T47D (cell line): ENCODE measurements around the gene RBM23.
"Not testable (repeated sequence)": the region's sequence is repeated elsewhere in the genome, so short reads cannot be mapped to it uniquely, and the experiment has no call there.

Source experiments
- DNase-seq, 2 experiments: peaks; one replicate each; pipeline versions ENCODE4 v3.0.0 to v3.0.0-alpha.2; 2011 to 2012; ENCODE audit warnings: low read depth in 1 of 2, low spot score in 1 of 2
- JUND ChIP-seq: IDR thresholded peaks from 2 replicates; pipeline ENCODE4 v1.6.1; 2012; ENCODE audit warnings: low read depth
- in situ Hi-C: cut with HindIII; loops from 2 replicates; pipeline ENCODE4 v1.10.0; 2016; ENCODE audit warnings: low sequenced_read_pairs, low pct_unique_long_range_greater_than_20kb

The RBM23 gene

DNA sequence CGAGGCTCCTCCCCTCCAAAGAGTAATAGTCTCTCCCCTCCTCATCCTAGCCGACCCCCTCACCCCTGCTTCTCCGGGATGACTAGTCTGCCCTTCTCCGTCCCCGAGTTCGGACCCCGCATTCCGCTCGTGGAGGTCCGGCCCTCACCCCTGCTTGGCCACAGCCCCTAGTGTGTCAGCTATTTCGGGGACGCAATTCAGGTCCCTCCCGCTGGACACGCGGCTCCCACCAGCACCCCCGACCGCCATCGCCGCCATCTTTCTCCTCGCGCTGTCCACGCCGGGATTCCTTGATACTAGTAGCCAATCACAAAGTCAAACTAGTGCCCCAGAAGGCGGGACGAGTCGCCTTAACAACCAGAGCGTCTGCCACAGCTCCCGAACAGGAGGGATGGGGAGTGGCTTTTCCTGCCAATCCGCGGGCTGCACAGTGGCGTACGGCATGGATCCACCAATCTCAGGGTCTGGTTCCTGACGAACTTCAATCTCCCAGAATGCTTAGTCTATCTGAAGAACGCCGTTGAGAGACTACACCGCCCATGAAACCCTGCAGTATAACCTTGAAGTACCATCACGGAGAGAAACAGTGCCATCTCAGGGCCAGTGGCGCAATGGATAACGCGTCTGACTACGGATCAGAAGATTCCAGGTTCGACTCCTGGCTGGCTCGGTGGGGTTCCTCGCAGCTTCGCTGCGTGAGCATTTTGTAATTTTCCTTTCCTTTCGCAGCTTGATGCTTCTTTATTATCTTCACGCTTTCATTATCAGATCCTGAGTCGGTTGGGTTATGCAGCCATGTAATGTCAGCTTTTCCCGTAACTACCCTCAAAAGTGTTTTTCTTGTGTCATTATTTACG lies 10.4 kb upstream of the RBM23 start, which contains the start of gene PRMT5:
Gene PRMT5 (minus strand): TSS at position 273 of the 857 bp plus-strand sequence. CDS start 15 bp downstream, at position 258.
- in situ Hi-C loops = no loop called here
- DNase-seq = peak; percentile 83 to 98
- TF ChIP-seq JUND = no peak

DNA sequence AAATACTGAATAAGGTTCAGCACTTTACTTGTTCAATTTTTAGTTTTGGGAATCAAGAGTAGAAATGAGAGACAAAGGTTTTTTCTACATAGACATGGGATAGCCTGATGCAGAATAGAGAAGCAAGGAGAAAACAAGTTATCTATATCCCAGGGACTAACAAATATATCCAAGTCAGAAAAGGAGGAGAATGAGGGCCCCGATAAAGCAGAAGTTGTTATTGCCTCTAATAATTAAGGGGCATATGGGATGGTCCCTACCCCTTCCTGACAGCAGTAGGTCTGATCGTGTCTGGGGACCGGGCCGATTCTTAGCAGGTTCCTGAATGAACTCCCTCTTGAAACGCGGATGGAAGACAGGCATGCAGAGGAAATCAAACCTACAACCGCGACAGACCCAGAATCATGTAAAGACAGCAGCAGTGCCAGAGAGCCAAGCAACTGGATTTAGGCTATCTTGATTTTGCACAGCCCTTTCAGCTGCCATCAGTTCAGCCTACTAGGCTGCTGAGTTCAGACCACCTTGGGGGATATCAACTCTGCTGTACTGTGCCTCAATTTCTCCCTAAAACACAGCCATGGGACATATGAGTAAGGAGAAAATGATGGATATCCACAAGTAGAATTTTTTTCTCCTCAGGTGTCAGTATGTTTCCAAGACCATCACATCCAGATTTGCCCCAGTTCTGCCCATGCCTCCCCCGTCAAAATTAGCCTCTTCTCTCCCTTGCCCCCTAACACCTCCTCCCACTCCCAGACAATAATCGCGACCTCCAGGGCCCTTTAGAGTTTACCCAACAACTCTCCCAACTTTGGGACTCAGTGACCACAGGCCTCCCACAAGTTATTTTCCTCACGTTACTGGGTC lies 9.5 kb upstream of the RBM23 start:
- no peak for DNase-seq
- in situ Hi-C loops = no loop called here
- no peak for TF ChIP-seq JUND

DNA sequence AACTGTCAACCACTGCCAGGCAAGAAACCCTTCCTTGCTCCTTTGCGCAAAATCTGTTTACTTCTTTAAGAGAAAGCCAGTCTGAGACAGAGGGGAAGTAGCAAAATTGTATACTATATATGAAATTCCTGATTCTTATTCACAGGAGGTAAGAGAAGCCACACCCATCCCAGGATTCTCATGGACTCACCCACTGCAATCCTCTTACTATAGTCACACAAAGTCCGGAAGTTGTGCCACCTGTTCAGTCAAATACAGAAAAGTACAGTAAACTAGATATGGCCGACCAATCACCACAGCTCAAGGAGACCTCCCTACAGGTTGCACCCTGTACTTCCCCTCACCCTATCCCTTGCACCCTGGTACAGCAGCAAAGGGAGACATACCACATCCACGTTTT lies 7.4 kb upstream of the RBM23 start:
- no peak for DNase-seq
- TF ChIP-seq JUND = no peak
- in situ Hi-C loops = no loop called here

DNA sequence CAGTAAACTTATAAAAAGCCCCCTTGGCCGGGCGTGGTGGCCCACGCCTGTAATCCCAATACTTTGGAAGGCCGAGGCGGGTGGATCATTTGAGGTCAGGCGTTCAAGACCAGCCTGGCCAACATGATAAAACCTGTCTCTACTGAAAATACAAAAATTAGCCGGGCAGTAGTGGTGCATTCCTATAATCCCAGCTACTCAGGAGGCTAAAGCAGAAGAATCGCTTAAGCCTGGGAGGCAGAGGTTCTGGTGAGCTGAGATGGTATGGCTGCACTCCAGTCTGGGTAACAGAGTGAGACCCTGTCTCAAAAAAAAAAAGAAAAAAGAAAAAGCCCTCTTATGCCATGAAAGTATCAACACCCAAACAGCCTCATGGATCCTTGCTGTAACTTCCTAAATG lies 6.6 kb upstream of the RBM23 start:
- DNase-seq = no peak
- no peak for TF ChIP-seq JUND
- in situ Hi-C loops = no loop called here

DNA sequence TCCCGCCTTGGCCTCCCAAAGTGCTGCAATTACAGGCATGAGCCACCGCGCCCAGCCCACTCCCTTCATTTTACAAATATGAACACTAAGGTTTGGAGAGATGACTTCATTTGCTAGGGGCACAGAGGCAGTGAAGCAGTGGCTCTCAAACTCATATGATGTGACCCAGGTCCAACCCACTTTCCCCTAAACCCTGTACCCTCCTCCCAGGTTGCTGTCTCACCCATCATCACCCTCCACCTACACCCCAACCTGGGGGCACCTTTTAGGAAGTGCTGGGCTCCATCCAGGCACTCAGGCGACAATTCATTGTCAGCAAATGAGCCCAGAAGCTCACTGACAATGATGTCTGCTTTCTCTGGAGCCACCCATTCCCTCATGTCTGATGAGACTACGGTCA lies 4.8 kb upstream of the RBM23 start:
- TF ChIP-seq JUND = no peak
- in situ Hi-C loops = no loop called here
- no peak for DNase-seq

DNA sequence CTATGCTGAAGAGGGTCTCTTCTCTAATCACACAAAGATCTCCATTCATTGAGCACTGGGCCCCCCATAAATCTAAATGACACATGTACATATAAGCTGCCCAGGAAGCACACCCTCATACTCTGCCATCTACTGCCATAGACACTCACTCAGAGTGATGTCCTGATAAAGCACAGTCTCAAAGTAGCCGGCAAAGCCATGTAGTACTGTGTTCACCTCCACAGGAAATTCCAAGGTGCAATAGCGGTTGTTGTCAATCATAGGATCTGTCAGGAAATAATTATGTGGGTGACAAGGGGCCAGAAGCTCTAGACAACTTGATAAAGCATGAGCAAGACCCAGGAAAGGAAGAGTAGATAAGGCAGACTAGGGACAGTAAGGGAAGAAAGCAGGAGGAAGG lies 3.3 kb upstream of the RBM23 start:
- no peak for TF ChIP-seq JUND
- DNase-seq = no peak
- in situ Hi-C loops = no loop called here

DNA sequence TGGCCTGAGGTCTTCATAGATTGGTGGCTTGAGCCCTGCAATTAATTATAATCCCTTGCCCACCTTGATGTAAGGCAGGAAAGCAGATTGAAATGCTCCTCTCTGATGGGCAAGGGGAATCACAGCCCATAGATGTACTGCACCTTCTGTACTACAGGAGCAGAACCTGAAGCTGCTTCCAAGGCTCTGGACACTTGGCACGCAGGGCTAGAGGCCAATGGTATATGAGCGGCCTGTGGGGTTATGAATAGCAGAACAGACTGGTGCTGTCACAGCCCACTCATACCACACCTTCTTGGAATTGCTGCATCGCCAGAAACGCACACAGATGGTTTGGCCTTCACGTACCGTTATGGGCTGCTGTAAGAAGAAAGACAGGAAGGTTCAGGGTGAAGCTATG lies 1.7 kb upstream of the RBM23 start:
- no peak for TF ChIP-seq JUND
- in situ Hi-C loops = no loop called here
- DNase-seq = no peak

DNA sequence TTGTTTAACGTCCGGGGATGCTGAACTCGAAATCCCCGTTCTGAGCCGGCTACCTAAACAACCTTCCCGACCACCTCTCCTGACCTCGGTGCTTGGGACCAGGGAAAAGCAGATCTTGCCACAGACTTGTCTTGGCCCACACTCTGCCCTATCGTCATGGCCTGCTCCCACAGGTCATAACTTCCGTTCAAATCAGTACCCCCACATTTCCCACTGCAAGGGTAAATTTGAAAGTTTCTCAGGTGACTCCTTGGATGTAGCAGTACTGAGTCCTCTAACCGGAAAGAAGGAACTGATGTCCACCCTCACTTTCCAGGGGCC lies 612 bp upstream of the RBM23 start:
- no peak for TF ChIP-seq JUND
- in situ Hi-C loops = no loop called here
- no peak for DNase-seq

DNA sequence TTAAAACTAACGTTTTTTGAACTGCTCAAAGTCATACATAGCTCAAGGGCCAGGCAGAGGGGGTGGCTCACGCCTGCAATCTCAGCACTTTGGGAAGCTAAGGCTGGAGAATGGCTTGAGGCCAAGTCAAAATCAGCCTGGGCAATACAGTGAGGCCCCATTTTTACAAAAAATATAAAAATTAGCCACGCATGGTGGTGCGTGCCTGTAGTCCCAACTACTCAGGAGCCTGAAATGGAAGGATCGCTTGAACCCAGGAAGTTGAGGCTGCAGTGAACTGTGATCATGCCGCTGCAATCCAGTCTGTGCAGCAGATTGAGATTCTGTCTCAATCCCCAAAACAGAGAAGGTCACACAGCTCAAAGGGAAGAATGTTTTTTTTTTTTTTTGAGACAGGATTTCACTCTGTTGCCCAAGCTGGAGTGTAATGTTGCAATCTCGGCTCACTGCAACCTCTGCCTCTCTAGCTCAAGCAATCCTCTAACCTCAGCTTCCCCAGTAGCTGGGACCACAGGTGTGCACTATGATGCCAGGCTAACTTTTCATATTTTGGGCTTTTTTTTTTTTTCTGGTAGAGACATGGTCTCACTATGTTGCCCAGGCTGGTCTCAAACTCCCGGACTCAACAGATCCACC lies 2.9 kb downstream of the RBM23 start:
- TF ChIP-seq JUND = no peak
- in situ Hi-C loops = no loop called here
- DNase-seq = no peak

DNA sequence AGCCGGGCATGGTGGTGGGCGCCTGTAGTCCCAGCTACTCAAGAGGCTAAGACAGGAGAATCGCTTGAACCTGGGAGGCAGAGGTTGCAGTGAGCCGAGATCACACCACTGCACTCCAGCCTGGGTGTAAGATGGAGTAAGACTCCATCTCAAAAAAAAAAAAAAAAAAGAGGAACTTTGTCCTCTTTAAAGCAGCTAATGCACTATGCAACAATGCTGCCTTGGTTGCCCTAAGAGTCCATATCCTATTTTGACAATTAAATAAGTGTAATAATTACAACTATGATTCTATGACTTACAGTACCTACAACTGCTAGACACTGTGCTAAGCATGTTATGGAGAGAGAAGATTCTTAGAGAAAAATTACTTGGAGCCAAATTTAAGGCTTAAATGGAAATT lies 4.1 kb downstream of the RBM23 start:
- DNase-seq, in situ Hi-C loops: not testable (repeated sequence)

DNA sequence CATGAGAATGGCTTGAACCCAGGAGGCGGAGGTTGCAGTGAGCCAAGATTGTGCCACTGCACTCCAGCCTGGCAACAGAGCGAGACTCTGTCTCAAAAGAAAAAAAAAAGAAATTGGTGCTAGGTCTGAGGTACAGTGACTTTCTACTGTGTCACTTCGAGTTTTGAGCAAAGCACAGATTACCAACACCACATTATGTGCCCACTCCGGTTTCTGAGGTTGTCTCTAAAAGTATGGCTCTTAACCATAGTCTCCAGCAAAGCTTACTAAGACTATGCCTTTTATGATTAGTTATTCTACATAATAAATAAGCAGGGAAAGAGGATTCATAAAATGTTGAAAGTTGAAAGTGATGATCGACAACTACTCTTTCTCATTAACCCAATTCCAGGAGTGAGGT lies 8.0 kb downstream of the RBM23 start:
- in situ Hi-C loops = no loop called here
- no peak for DNase-seq
- TF ChIP-seq JUND = no peak

DNA sequence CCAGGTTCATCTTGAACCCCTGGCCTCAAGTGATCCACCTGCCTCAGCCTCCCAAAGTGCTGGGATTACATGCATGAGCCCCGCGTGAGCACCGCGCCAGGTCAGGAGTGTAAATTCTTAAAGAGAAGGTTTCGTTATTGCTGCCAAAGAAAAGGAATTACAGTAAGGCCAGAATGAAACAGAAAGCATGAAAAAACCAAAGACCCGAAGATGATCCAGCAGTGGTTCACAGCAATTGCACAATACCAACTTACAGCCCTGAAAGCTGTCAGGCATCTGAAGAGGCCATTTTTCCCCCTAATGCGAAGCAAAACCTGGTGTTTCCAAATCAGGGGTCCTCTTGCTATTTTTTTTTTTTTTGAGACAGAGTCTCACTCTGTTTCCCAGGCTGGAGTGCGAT lies 10.3 kb downstream of the RBM23 start:
- no peak for TF ChIP-seq JUND
- in situ Hi-C loops = no loop called here

DNA sequence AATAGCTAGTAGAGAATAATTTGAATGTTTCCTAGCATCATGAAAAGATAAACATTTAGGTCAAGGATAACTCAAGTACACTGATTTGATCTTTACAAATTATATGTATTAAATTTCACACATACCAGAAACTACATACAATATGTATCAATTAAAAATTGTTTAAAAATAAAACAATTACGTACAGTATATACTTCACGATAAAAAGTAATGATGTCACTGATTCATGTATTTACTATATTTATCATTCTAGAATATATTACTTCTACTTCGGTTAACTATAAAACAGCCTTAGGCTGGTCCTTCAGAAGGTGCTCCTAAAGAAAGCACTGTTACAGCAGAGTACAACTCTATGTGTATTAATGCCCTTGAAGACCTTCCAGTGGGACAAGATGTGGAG lies 11.5 kb downstream of the RBM23 start:
- DNase-seq = no peak
- in situ Hi-C loops = no loop called here
- no peak for TF ChIP-seq JUND

More for the DNA sequence above, 10.3 kb downstream of the RBM23 start:
- no peak for DNase-seq
